HUES64 (cell line): Measurements from ENCODE around the gene ESM1.

Experiments
- H3K27ac ChIP-seq: 2 replicates; pipeline ENCODE4 v1.7.0; 2013; ENCODE audit warnings: low read depth, low read length, inconsistent platforms
- H3K27me3 ChIP-seq: 2 replicates; pipeline ENCODE4 v1.6.1; 2013; ENCODE audit warnings: mild to moderate bottlenecking, low read length; ENCODE audit not compliant: insufficient read depth
- H3K36me3 ChIP-seq: 2 replicates; pipeline ENCODE4 v1.6.1; 2013; ENCODE audit warnings: mild to moderate bottlenecking, low read length; ENCODE audit not compliant: insufficient read depth
- H3K4me1 ChIP-seq: 2 replicates; pipeline ENCODE4 v1.6.1; 2013; ENCODE audit warnings: mild to moderate bottlenecking, low read length, moderate library complexity; ENCODE audit not compliant: insufficient read depth
- H3K4me3 ChIP-seq: 2 replicates; pipeline ENCODE4 v1.5.1; 2013; ENCODE audit warnings: mild to moderate bottlenecking, low read length, moderate library complexity
- H3K9ac ChIP-seq: 2 replicates; pipeline ENCODE4 v1.6.1; 2013; ENCODE audit warnings: mild to moderate bottlenecking, low read depth, low read length
- H3K9me3 ChIP-seq: 2 replicates; pipeline ENCODE4 v1.6.1; 2013; ENCODE audit warnings: low read depth, low read length; ENCODE audit not compliant: insufficient read depth
- WGBS: fragments of 150-250, 120-280 bp; methylation state at CpG from one replicate; pipeline ENCODE4 v1.1.7; 2013; ENCODE audit warnings: missing lambda C conversion rate; 5-methylcytosine and 5-hydroxymethylcytosine counted together

ESM1 gene

DNA sequence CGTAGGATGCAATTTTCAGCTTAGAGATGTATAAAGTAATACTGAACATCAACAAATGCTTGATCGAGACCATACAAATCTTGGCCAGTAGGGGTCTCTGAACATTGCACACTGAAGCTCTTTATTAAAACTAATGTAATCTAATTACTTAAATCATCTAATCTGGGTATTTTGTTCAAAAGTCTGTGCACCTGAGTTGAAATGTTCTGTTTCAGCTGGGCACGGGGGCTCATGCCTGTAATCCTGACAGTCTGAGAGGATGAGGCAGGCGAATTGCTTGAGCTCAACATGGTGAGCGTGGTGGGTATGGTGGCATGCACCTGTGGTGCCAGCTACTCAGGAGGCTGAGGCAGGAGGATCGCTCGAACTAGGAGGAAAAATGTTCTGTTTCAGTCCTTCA, 41.0 kb downstream of the ESM1 start:
- Histone ChIP-seq H3K36me3 (no peaks in the 10 kb centered on the region), H3K4me3 (no peak overlapping the region), H3K9me3 (no peaks in the 10 kb centered on the region), H3K27ac (no peak overlapping the region), H3K27me3 (no peaks in the 10 kb centered on the region), H3K4me1 (no peaks in the 10 kb centered on the region; the same call in 1 of the 2 replicates), H3K9ac (no peak overlapping the region)
- WGBS, result 91% methylated on average over 6 of the region's 7 CpGs

DNA sequence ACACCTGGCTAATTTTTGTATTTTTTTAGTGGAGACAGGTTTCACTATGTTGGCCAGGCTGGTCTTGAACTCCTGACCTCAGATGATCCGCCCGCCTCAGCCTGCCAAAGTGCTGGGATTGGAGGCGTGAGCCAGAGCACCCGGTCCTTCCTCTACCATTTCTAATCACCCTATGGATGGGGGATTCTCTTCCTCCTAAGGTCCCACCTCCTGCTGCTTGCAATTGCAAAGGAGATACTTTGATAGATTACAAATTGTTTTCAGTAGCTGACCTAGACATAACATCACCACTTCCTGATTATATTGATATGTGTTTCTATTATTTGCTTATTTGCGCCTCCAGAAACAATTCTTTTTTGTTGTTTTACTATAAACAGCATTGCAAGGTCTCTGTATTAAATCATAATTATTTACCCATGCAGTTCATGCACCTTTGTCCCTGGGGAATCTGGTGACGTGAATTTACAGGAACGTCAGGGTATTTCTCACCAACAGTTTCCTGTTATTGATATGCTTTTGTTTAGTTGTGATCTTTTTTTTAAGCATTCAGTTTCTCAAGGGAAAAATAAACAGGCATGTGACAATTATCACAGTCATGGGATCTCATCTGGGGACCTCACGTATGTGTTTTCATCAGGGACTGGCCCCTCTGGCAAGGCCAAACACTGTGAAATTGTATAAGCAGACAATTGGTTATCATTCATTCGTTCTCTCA, 43.2 kb downstream of the ESM1 start:
- no peaks in the 10 kb centered on the region for H3K9me3 ChIP-seq
- H3K27ac ChIP-seq, result no peak overlapping the region
- H3K9ac ChIP-seq, result no peak overlapping the region
- no peaks in the 10 kb centered on the region; the same call in 1 of the 2 replicates for H3K4me1 ChIP-seq
- H3K4me3 ChIP-seq, result no peak overlapping the region
- no peaks in the 10 kb centered on the region for H3K36me3 ChIP-seq
- no peaks in the 10 kb centered on the region for H3K27me3 ChIP-seq
- 90% methylated on average over 7 of the region's 9 CpGs for WGBS

- H3K27me3 ChIP-seq, result no peaks in the 10 kb centered on the region
- 93% methylated on average over 5 of the region's 5 CpGs for WGBS
- H3K9ac ChIP-seq, result no peak overlapping the region
- H3K4me1 ChIP-seq, result peaks cover 5% of the 10 kb centered on the region
- H3K9me3 ChIP-seq, result no peaks in the 10 kb centered on the region
- H3K27ac ChIP-seq, result no peak overlapping the region
- no peak overlapping the region for H3K4me3 ChIP-seq
- no peaks in the 10 kb centered on the region for H3K36me3 ChIP-seq
These were observed 49.2 kb downstream of the ESM1 start for GRCh38 chr5:54936201-54936600.

GRCh38 chr5:54932789-54933188, 52.6 kb downstream of the ESM1 start:
- H3K4me1 ChIP-seq, result peaks cover 5% of the 10 kb centered on the region
- H3K4me3 ChIP-seq, result no peak overlapping the region
- H3K27me3 ChIP-seq, result no peaks in the 10 kb centered on the region
- no peaks in the 10 kb centered on the region for H3K36me3 ChIP-seq
- no peak overlapping the region for H3K27ac ChIP-seq
- no peak overlapping the region for H3K9ac ChIP-seq
- WGBS, result 62% methylated on average over 5 of the region's 6 CpGs
- no peaks in the 10 kb centered on the region for H3K9me3 ChIP-seq

DNA sequence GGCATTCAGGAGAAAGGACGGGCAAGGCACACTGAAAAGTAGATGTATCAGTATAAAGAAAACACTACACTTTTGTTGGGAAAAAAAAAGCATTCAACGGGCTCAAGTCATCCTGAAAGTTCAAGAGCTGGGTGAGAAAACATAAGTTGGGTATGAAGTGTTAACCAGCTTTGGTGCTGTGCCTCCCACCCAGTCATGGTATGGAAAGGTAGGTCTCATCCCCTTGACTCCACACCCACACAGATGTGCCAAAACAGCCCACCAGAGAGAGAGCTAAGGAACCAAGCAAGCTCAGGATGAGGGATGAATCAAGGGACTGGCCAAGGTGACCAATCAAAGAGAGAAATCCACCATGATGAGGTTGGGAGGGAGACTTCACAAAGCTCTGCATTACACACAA, 54.7 kb downstream of the ESM1 start:
- no peaks in the 10 kb centered on the region for H3K27me3 ChIP-seq
- H3K9me3 ChIP-seq, result no peaks in the 10 kb centered on the region
- 90% methylated on average over 2 of the region's 2 CpGs for WGBS
- H3K36me3 ChIP-seq, result no peaks in the 10 kb centered on the region
- peaks cover 5% of the 10 kb centered on the region for H3K4me1 ChIP-seq
- no peak overlapping the region for H3K27ac ChIP-seq
- H3K9ac ChIP-seq, result no peak overlapping the region
- no peak overlapping the region for H3K4me3 ChIP-seq
